Osteoblast (primary cell): ENCODE data around the gene YWHAB. TPM values are rescaled to one million over a fixed set of nuclear protein-coding genes. Genes with fewer than 3 reads are reported as not detected.
A peak's percentile ranks its signal among the peaks of the same experiment; 100 is the strongest.

Source experiments
- DNase-seq: peaks from one replicate; pipeline ENCODE4 v3.0.0; 2011; ENCODE audit warnings: low spot score, mixed read lengths; ENCODE audit not compliant: insufficient read length; ENCODE audit errors: missing footprints
- H2AFZ ChIP-seq: 2 replicates; pipeline ENCODE4 v1.6.0; 2011; ENCODE audit warnings: mild to moderate bottlenecking, low read length
- H3K27ac ChIP-seq: 2 replicates; pipeline ENCODE4 v1.5.1; 2011; ENCODE audit warnings: mild to moderate bottlenecking, low read depth, low read length, moderate library complexity
- H3K27me3 ChIP-seq: 2 replicates; pipeline ENCODE4 v1.6.0; 2012; ENCODE audit warnings: mild to moderate bottlenecking, control low read depth, inconsistent platforms, low read length, moderate library complexity; ENCODE audit not compliant: insufficient read depth
- H3K36me3 ChIP-seq: 2 replicates; pipeline ENCODE4 v1.5.1; 2011; ENCODE audit warnings: mild to moderate bottlenecking, low read length, control low read depth, moderate library complexity; ENCODE audit not compliant: insufficient read depth
- H3K4me1 ChIP-seq: 2 replicates; pipeline ENCODE4 v1.5.1; 2011; ENCODE audit warnings: mild to moderate bottlenecking, low read length, control low read depth, moderate library complexity; ENCODE audit not compliant: insufficient read depth
- H3K4me2 ChIP-seq: 2 replicates; pipeline ENCODE4 v1.6.0; 2011; ENCODE audit warnings: mild to moderate bottlenecking, low read length; ENCODE audit not compliant: insufficient read depth
- H3K4me3 ChIP-seq: fragments of 200-600 bp; sonication (generic); 3 replicates; pipeline ENCODE4 v1.5.1; 2012; ENCODE audit warnings: mild to moderate bottlenecking, low read length, inconsistent platforms; ENCODE audit not compliant: insufficient read depth
- H3K79me2 ChIP-seq: 2 replicates; pipeline ENCODE4 v1.6.0; 2012; ENCODE audit warnings: mild to moderate bottlenecking, low read length, control low read depth, inconsistent platforms; ENCODE audit not compliant: insufficient read depth
- H3K9me3 ChIP-seq: 2 replicates; pipeline ENCODE4 v1.5.1; 2011; ENCODE audit warnings: low read depth, low read length, control low read depth
- H4K20me1 ChIP-seq: 2 replicates; pipeline ENCODE4 v1.6.0; 2012; ENCODE audit warnings: mild to moderate bottlenecking, low read length, control low read depth; ENCODE audit not compliant: insufficient read depth
- total RNA-seq: library from RNA; depleted of rRNA; stranded (reverse); fragments of >200 nt; gene quantifications from 2 replicates; pipeline ENCODE4 v1.2.3, GENCODE V29; 2012
- TF ChIP-seq, protein P1 (sequence below): IDR thresholded peaks from 2 replicates; pipeline ENCODE4 v1.5.1; 2011; ENCODE audit warnings: mild to moderate bottlenecking, low read depth, low read length, moderate library complexity; ENCODE audit errors: extremely low read depth

Gene YWHAB
- 121 and 135 TPM in 2 replicates for total RNA-seq

DNA sequence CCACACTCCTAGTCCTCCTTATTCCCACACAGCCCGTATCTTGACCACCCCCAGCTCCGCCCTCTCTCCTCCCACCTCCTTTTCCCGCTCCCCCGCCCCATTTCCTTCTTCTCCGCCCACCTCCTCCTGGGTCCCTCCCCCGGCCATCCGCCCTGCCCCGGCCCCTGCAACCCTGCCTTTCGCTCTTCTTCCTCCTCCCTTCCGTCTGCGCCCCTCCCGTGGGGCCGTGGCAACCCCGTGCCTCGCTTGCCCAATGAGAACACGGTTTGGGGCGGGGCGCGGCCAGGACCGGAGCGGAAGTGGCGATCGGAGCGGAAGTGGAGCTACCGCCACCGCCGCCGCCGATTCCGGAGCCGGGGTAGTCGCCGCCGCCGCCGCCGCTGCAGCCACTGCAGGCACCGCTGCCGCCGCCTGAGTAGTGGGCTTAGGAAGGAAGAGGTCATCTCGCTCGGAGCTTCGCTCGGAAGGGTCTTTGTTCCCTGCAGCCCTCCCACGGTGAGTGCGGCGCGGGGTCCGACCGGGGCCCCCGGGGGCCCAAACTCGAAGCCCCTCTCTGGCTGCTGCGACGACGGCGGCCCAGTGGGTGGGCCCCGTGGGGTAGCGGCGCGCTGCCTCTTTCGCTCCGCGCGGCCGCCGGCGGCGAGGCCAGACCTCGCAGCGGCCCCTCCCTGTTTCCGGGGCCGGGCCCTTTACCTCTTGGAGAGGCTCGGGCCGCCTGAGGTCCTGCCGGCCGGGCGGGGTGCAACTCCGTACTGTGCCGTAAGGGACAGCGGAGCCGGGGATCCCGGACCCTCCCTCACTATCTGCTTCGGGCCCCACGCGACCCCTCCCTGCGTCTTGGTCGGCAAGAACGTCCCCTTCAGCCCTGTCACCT lies at the start of gene YWHAB:
TSS of gene YWHAB (plus strand) at position 314 of the 874 bp plus-strand sequence. CDS start 15,829 bp downstream, outside the sequence.
- Histone ChIP-seq H3K4me3 (peak within 1 kb of the TSS; percentile 95), H3K36me3 (no peaks in the 10 kb centered on the region), H3K27ac (peak within 1 kb of the TSS; percentile 77), H3K4me1 (peaks cover 30% of the 10 kb centered on the region), H3K79me2 (peaks cover 56% of the 10 kb centered on the region), H3K9me3 (no peaks in the 10 kb centered on the region), H3K4me2 (peak within 1 kb of the TSS; percentile 91), H2AFZ (peak within 1 kb of the TSS; percentile 97), H4K20me1 (peaks cover 44% of the 10 kb centered on the region), H3K27me3 (peaks cover 2% of the 10 kb centered on the region)
- peak; percentile 99 for DNase-seq
- TF ChIP-seq, protein P1, sequence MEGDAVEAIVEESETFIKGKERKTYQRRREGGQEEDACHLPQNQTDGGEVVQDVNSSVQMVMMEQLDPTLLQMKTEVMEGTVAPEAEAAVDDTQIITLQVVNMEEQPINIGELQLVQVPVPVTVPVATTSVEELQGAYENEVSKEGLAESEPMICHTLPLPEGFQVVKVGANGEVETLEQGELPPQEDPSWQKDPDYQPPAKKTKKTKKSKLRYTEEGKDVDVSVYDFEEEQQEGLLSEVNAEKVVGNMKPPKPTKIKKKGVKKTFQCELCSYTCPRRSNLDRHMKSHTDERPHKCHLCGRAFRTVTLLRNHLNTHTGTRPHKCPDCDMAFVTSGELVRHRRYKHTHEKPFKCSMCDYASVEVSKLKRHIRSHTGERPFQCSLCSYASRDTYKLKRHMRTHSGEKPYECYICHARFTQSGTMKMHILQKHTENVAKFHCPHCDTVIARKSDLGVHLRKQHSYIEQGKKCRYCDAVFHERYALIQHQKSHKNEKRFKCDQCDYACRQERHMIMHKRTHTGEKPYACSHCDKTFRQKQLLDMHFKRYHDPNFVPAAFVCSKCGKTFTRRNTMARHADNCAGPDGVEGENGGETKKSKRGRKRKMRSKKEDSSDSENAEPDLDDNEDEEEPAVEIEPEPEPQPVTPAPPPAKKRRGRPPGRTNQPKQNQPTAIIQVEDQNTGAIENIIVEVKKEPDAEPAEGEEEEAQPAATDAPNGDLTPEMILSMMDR = no peak

DNA sequence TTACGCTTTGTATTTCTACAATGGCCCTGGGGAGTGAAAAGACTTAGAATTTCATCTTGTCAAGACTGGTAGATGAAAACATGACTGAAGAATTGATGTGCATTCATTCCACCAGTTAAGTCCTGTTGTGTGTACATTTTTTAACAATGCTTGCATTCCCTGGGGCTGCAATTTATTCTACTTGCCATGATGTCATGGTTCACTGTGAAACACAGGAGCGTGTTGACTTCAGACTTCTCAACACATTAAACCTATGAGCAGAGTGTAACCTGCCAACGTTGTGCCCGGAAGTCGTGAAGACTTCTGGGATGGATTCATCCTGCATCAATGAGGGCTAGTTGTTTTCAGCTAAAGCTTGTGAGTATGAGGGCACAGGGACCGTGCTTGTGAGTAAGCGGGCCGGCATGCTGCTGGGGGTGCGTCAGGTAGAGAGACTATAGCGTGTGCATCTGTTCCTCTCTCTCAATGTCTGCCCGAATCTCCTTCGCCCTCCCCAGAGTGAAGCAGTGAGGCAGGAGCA lies 48.8 kb upstream of the YWHAB start:
- H3K4me3 ChIP-seq = no peak overlapping the region
- no peaks in the 10 kb centered on the region for H3K9me3 ChIP-seq
- H3K79me2 ChIP-seq = no peaks in the 10 kb centered on the region
- H3K27ac ChIP-seq = no peak overlapping the region
- H3K4me1 ChIP-seq = no peaks in the 10 kb centered on the region
- TF ChIP-seq, protein P1 = no peak
- DNase-seq = no peak
- no peak overlapping the region for H3K4me2 ChIP-seq
- peaks cover 58% of the 10 kb centered on the region for H3K27me3 ChIP-seq
- no peaks in the 10 kb centered on the region for H4K20me1 ChIP-seq
- no peak overlapping the region for H2AFZ ChIP-seq
- H3K36me3 ChIP-seq = no peaks in the 10 kb centered on the region

DNA sequence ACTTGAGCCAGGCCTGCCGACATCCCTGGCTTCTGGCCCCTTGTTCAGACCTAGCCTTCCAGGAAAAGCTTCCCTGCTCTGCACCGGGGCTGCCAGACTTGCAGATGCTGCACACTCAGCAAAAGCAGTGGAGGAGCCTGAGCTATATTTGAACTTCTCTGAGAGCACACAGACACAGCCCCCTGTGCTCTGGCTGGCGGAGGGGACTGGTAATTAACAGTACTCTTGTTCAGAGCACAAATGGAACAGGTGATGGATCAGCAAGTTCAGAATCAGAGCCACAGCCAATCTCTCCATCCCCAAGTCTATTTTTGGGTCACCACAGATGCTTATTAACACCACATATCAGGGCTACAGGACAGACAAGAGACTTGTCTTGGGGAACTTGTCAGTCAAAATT lies 47.6 kb upstream of the YWHAB start:
- Histone ChIP-seq H3K4me2 (no peak overlapping the region), H3K4me1 (no peaks in the 10 kb centered on the region), H3K27ac (no peak overlapping the region), H3K36me3 (no peaks in the 10 kb centered on the region), H3K79me2 (no peaks in the 10 kb centered on the region), H4K20me1 (no peaks in the 10 kb centered on the region), H3K27me3 (peaks cover 51% of the 10 kb centered on the region), H2AFZ (no peak overlapping the region), H3K4me3 (no peak overlapping the region), H3K9me3 (no peaks in the 10 kb centered on the region)
- TF ChIP-seq, protein P1 = no peak
- DNase-seq = no peak

GRCh38 chr20:44838521-44838920 lies 47.0 kb upstream of the YWHAB start:
- Histone ChIP-seq H3K27me3 (peaks cover 52% of the 10 kb centered on the region), H3K79me2 (no peaks in the 10 kb centered on the region), H3K9me3 (no peaks in the 10 kb centered on the region), H4K20me1 (no peaks in the 10 kb centered on the region), H3K36me3 (no peaks in the 10 kb centered on the region), H2AFZ (no peak overlapping the region), H3K4me3 (no peak overlapping the region), H3K4me2 (no peak overlapping the region), H3K27ac (no peak overlapping the region), H3K4me1 (no peaks in the 10 kb centered on the region)
- no peak for DNase-seq
- TF ChIP-seq, protein P1 = no peak
